Astrocyte (in vitro differentiated cells and primary cell): ENCODE data around the gene MAP2K3. TPM values are rescaled to one million over a fixed set of nuclear protein-coding genes. Genes with fewer than 3 reads are reported as not detected.

Source experiments
- DNase-seq: peaks from one replicate; pipeline ENCODE4 v3.0.0-alpha.2; 2010; ENCODE audit warnings: low read depth
- FAIRE-seq: peaks from 2 replicates; lab custom pipeline; 2011; peaks lifted over from hg19 to GRCh38; lab: Jason Lieb, UNC
- H2AFZ ChIP-seq: 2 replicates; pipeline ENCODE4 v1.6.0; 2012; ENCODE audit warnings: low read depth, low read length, inconsistent platforms
- H3K27ac ChIP-seq: 2 replicates; pipeline ENCODE4 v1.5.1; 2011; ENCODE audit warnings: low read depth, low read length, inconsistent platforms
- H3K27me3 ChIP-seq: 2 replicates; pipeline ENCODE4 v1.6.0; 2011; ENCODE audit warnings: low read length, inconsistent platforms; ENCODE audit not compliant: insufficient read depth
- H3K36me3 ChIP-seq: 2 replicates; pipeline ENCODE4 v1.5.1; 2011; ENCODE audit warnings: low read length, inconsistent platforms; ENCODE audit not compliant: insufficient read depth
- H3K4me1 ChIP-seq: 2 replicates; pipeline ENCODE4 v1.5.1; 2011; ENCODE audit warnings: low read length, inconsistent platforms; ENCODE audit not compliant: insufficient read depth
- H3K4me2 ChIP-seq: 2 replicates; pipeline ENCODE4 v1.6.0; 2012; ENCODE audit warnings: low read length, inconsistent platforms
- H3K4me3 ChIP-seq: 2 replicates; pipeline ENCODE4 v1.5.1; 2011; ENCODE audit warnings: low read depth, mild to moderate bottlenecking, low read length, inconsistent platforms; ENCODE audit not compliant: insufficient read depth
- H3K79me2 ChIP-seq: 2 replicates; pipeline ENCODE4 v1.6.0; 2012; ENCODE audit warnings: mild to moderate bottlenecking, low read length, inconsistent platforms; ENCODE audit not compliant: insufficient read depth
- H3K9ac ChIP-seq: 2 replicates; pipeline ENCODE4 v1.6.0; 2012; ENCODE audit warnings: mild to moderate bottlenecking, low read length, inconsistent platforms
- H3K9me3 ChIP-seq: 2 replicates; pipeline ENCODE4 v1.5.1; 2012; ENCODE audit warnings: low read depth, mild to moderate bottlenecking, low read length, inconsistent platforms; ENCODE audit not compliant: insufficient read depth
- H4K20me1 ChIP-seq: 2 replicates; pipeline ENCODE4 v1.6.0; 2012; ENCODE audit warnings: low read length, inconsistent platforms; ENCODE audit not compliant: insufficient read depth
- H3K27ac Mint-ChIP-seq: one replicate; pipeline ENCODE4 v1.8.0; 2021; ENCODE audit warnings: mild to moderate bottlenecking, mixed read lengths; ENCODE audit not compliant: unreplicated experiment
- H3K27me3 Mint-ChIP-seq: one replicate; pipeline ENCODE4 v1.8.0; 2021; ENCODE audit warnings: low read depth, mixed read lengths; ENCODE audit not compliant: unreplicated experiment
- H3K36me3 Mint-ChIP-seq: one replicate; pipeline ENCODE4 v1.8.0; 2021; ENCODE audit warnings: low read depth, mixed read lengths; ENCODE audit not compliant: unreplicated experiment
- H3K4me1 Mint-ChIP-seq: one replicate; pipeline ENCODE4 v1.8.0; 2021; ENCODE audit warnings: low read depth, mixed read lengths; ENCODE audit not compliant: unreplicated experiment
- H3K4me3 Mint-ChIP-seq: one replicate; pipeline ENCODE4 v1.8.0; 2021; ENCODE audit warnings: mild to moderate bottlenecking, moderate library complexity, mixed read lengths; ENCODE audit not compliant: unreplicated experiment
- H3K9me3 Mint-ChIP-seq: one replicate; pipeline ENCODE4 v1.8.0; 2021; ENCODE audit warnings: mild to moderate bottlenecking, mixed read lengths; ENCODE audit not compliant: unreplicated experiment
- CTCF ChIP-seq: IDR thresholded peaks from 2 replicates; pipeline ENCODE4 v1.5.1; 2011; ENCODE audit warnings: low read depth, mild to moderate bottlenecking, inconsistent platforms, low read length, moderate library complexity; ENCODE audit not compliant: insufficient read depth
- EZH2 ChIP-seq: IDR thresholded peaks from 2 replicates; pipeline ENCODE4 v1.6.1; 2012; ENCODE audit warnings: mild to moderate bottlenecking, low read length, inconsistent platforms; ENCODE audit not compliant: insufficient read depth
- total RNA-seq: library from RNA; stranded (reverse); gene quantifications from 2 replicates; pipeline ENCODE4 v1.2.1, GENCODE V29; 2021

Gene MAP2K3
- total RNA-seq, 1 donor from 2014 or later = 44.3 TPM

GRCh38 chr17:21291357-21291756 lies 6.8 kb downstream of the MAP2K3 start:
- Histone ChIP-seq H3K4me3 (no peak overlapping the region), H3K79me2 (peaks cover 100% of the 10 kb centered on the region), H3K9ac (no peak overlapping the region), H3K4me2 (no peak overlapping the region), H3K4me1 (peaks cover 26% of the 10 kb centered on the region), H4K20me1 (peaks cover 95% of the 10 kb centered on the region), H2AFZ (no peak overlapping the region), H3K9me3 (peaks cover 3% of the 10 kb centered on the region), H3K27me3 (no peaks in the 10 kb centered on the region), H3K27ac (no peak overlapping the region), H3K36me3 (no peaks in the 10 kb centered on the region)
- Mint-ChIP-seq H3K4me3 (no peak overlapping the region), H3K27ac (no peak overlapping the region), H3K36me3 (peaks cover 8% of the 10 kb centered on the region), H3K4me1 (peaks cover 13% of the 10 kb centered on the region), H3K27me3 (no peaks in the 10 kb centered on the region), H3K9me3 (peaks cover 7% of the 10 kb centered on the region)
- no peak for TF ChIP-seq CTCF
- no peak for TF ChIP-seq EZH2
- FAIRE-seq = no peak
- DNase-seq = no peak

GRCh38 chr17:21291862-21292261 lies 7.4 kb downstream of the MAP2K3 start:
- no peak overlapping the region for H3K27ac Mint-ChIP-seq
- Histone ChIP-seq H4K20me1 (peaks cover 96% of the 10 kb centered on the region), H3K4me1 (peaks cover 23% of the 10 kb centered on the region), H3K9me3 (peaks cover 3% of the 10 kb centered on the region), H3K4me3 (no peak overlapping the region), H3K27me3 (no peaks in the 10 kb centered on the region), H3K79me2 (peaks cover 100% of the 10 kb centered on the region), H3K9ac (no peak overlapping the region), H3K36me3 (no peaks in the 10 kb centered on the region), H3K27ac (no peak overlapping the region), H3K4me2 (no peak overlapping the region), H2AFZ (no peak overlapping the region)
- DNase-seq = no peak
- H3K4me3 Mint-ChIP-seq = no peak overlapping the region
- H3K27me3 Mint-ChIP-seq = no peaks in the 10 kb centered on the region
- peaks cover 8% of the 10 kb centered on the region for H3K4me1 Mint-ChIP-seq
- H3K36me3 Mint-ChIP-seq = peaks cover 8% of the 10 kb centered on the region
- TF ChIP-seq CTCF (no peak), EZH2 (no peak)
- peaks cover 8% of the 10 kb centered on the region for H3K9me3 Mint-ChIP-seq
- FAIRE-seq = no peak

- H3K36me3 ChIP-seq = no peaks in the 10 kb centered on the region
- FAIRE-seq = no peak
- H3K4me1 Mint-ChIP-seq = no peaks in the 10 kb centered on the region
- no peaks in the 10 kb centered on the region for H3K27me3 Mint-ChIP-seq
- H3K9me3 Mint-ChIP-seq = peaks cover 10% of the 10 kb centered on the region
- H3K4me3 Mint-ChIP-seq = no peak overlapping the region
- no peak overlapping the region for H3K27ac ChIP-seq
- no peak overlapping the region for H3K4me3 ChIP-seq
- H4K20me1 ChIP-seq = peaks cover 98% of the 10 kb centered on the region
- TF ChIP-seq CTCF (no peak), EZH2 (no peak)
- no peak overlapping the region for H3K4me2 ChIP-seq
- H2AFZ ChIP-seq = no peak overlapping the region
- no peaks in the 10 kb centered on the region for H3K27me3 ChIP-seq
- H3K9me3 ChIP-seq = peaks cover 3% of the 10 kb centered on the region
- peaks cover 14% of the 10 kb centered on the region for H3K4me1 ChIP-seq
- no peak overlapping the region for H3K27ac Mint-ChIP-seq
- peaks cover 8% of the 10 kb centered on the region for H3K36me3 Mint-ChIP-seq
- H3K9ac ChIP-seq = no peak overlapping the region
- DNase-seq = no peak
- H3K79me2 ChIP-seq = peaks cover 100% of the 10 kb centered on the region
These were observed 8.6 kb downstream of the MAP2K3 start for GRCh38 chr17:21292867-21293830.
